Nucleus accumbens (tissue), 56 donors: ENCODE data around the gene SLC6A7.
A peak's percentile ranks its signal among the peaks of the same experiment; 100 is the strongest.

ENCODE experiments used
- DNase-seq, 56 donors: peaks; one replicate each; lab custom pipeline; 2025; lab: John Stamatoyannopoulos, UW

The SLC6A7 gene

DNA sequence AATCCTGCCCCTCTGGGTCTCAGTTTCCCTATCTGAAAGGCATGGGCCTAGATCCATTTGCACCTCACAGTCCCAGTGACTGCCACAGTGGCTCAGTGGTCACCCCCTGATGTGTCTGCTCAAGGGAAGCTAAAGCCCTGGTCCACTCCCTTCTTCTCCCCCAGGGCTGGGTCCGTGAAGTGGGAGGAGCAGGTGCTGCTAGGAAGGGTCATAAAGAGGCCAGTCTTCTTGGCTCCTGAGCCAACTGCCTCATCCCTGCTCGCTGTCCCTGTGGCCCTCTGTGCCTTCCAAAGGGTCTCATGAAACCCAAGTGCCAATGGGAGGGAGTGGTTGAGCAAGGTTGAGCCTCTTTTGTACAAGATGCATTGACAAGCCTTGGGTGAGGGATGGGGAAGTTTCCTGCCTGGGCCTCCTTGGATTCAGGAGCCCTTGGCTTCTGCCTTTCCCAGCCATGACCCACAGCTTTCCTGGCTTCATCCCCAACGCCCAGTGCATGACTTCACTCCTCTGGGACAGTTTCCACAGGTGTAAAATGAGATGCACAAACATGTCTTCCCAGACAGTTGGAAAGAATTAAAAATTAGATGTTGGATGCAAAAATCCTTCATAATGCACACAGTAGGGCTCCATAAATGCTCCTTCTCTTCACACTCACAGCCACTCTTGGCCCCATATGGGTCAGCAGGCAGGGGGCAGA is 1.6 kb upstream of the SLC6A7 start:
- no peak for DNase-seq

DNA sequence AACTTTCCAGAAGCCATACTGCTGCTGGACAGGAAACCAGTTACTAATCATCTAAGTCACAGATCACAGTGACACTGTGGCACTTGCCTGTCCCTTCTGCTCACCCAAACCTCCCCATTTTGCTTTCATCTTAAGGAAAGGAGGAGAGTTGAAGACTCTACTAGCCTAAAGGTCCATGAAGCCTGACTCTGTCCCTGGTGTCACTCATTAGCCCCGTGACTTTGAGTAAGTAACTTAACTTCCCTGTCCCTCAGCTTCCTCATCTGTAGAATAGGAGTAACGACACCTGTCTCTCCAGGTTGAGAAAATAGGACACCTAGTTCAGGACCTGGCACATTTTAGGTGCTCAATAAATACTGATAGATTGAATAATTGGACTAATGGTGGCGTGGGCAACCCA is 536 bp upstream of the SLC6A7 start:
- DNase-seq: no peak

DNA sequence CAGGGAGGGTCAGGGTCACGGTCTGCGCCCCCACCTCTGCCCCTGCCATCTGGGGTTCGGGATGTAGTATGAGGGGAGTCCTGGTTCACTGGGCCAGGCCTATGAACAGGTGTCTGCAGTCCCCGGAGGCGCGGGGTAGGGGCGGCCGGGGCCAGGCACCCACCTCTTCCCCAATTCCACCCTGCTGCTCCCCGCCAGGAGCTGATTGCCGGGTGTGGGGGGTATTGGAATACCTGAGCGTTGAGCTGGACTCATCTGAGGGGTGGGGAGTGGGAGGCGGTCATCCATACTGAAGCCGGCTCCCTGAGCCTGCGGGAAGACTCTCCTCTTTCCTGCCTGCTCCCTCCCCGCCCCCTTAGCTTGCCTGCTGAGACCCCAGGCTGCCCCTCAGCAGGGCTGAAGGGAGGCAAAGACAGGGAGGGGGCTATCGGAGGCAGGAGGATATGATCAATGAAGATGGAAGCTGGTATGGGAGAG is 679 bp downstream of the SLC6A7 start:
- DNase-seq: no peak

DNA sequence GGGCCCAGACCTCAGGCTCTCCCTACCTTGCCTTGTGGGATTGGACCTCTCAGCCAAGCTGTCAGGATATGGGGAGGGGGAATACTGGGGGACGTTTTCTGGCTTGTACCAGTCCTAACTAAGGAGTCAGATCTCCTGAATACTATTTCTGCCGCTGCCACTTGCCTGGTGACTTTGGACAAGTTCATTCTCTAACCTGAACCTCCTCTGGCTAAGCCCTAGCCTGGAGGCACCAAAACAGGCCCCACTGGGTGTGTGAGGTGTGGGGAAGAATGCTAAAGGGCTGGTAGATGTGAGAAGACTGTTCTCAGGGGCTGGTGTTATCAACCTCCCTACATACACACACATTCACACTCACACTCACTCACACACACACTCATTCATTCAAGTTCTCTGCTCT is 1.1 kb downstream of the SLC6A7 start:
- DNase-seq: no peak

DNA sequence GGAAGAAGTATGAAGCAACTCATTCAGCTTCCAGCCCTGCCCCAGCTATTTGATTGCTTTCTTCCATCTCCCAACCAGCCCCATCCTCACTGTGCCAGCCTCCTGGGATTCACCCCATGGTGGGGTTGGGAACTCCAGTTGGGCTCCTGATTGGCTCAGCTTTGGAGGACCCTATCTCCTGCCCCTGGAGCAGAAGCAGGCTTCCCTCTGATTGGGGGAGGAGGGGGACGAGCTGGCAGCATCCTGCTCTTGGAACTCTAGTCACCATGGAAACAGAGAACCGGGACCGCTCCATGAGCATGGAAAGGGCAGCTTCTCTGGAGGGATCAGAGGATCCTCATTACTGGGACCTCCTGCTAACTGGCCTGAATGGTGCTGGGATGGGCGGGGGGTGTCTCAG is 2.6 kb downstream of the SLC6A7 start:
- DNase-seq: peak in 17 of 56 donors; percentile 4 to 53 (median 21)

DNA sequence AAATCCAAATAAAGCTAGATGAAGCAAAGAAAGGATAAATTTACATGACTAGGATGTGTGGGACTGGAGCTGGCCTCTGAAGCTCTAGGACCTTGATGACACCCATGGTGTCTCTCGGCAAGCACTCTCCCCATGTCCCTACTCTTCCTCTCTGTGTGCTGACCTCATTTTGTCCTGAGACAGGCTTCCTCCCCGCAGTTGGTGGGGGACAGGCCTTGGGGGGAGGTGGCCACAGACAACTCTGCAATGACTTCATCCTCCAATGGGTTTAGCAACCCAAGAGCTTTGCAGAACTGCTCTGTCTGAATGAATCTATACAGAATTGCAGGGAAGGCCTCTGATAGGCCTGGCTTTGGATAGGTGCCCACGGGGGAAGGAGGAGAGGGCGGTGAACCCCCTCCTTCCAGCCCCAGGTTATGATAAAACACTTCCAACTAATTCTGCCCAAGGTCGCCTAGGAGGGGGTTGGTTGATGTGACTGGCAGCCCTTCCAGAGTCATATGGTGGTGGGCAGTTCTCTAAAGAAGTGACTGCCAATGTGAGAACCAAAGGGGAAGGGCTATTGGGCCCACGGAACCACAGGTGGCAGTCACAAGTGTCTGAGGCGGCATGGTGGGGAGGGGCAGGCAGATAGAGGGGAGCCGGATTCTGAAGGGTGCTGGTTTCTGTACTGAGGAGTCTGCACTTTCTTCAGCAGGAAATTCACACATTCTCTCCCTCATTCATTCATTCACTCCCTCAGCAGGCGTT is 6.0 kb downstream of the SLC6A7 start:
- DNase-seq: no peak

DNA sequence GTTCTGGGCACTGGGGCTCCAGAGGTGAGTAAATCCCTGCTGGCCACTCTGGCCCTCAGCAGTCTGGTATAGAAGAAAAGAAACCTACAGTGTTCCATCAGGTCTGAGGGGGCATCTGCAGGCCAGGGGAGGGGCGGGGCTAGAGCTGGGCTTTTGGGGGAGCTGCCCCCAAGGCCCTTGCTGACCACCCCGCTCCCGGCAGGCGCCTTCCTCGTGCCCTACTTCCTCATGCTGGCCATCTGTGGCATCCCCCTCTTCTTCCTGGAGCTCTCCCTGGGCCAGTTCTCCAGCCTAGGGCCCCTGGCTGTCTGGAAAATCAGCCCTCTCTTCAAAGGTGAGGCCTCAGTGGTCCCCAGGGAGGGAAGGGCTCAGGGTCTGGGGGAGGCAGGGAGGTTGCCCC is 6.7 kb downstream of the SLC6A7 start:
- DNase-seq: peak in 2 of 56 donors; percentile 31 to 32

DNA sequence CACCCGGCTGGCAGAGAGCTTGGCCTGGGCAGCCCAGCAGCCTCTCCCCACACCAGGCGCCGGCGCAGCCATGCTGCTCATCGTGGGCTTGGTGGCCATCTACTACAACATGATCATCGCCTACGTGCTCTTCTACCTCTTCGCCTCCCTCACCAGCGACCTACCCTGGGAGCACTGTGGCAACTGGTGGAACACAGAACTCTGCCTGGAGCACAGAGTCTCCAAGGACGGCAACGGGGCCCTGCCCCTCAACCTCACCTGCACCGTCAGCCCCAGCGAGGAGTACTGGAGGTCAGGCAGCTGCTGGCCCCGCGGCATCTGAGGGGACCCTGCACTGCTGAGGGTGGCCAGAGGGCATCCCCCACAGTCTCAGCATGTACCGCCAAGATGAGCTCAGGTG is 7.1 kb downstream of the SLC6A7 start:
- DNase-seq: no peak

DNA sequence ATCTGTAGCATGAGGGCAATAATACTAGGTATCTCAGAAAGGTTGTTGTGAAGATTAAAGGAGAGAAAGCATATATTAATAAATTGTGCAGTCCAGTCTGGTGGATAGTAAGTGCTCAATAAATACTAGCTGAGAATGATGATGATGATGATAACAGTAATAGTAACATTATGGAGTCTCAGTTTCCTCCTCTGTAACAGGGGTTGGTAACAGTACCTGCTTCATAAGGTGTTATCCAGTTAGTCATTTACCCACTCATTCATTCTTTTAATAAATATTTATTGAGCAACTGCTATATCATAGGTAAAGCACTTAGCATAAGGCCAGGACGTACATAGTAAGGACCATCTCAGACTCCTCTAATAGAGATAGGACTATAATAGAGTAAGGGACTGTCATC is 7.6 kb downstream of the SLC6A7 start:
- DNase-seq: no peak

DNA sequence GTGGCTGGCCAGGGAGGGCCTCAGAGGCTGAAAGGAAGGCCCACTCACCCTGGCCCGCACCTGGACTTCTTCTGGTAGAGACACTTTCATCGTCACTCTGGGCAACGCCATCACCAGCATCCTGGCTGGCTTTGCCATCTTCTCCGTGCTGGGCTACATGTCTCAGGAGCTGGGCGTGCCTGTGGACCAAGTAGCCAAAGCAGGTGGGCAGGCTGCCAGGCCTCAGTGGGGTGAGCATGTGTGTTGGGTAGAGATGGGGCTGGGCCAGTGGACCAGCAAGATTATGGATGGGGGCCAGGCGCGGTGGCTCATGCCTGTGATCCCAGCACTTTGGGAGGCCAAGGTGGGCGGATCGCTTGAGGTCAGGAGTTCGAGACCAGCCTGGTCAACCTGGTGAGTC is 12.6 kb downstream of the SLC6A7 start:
- no peak for DNase-seq

DNA sequence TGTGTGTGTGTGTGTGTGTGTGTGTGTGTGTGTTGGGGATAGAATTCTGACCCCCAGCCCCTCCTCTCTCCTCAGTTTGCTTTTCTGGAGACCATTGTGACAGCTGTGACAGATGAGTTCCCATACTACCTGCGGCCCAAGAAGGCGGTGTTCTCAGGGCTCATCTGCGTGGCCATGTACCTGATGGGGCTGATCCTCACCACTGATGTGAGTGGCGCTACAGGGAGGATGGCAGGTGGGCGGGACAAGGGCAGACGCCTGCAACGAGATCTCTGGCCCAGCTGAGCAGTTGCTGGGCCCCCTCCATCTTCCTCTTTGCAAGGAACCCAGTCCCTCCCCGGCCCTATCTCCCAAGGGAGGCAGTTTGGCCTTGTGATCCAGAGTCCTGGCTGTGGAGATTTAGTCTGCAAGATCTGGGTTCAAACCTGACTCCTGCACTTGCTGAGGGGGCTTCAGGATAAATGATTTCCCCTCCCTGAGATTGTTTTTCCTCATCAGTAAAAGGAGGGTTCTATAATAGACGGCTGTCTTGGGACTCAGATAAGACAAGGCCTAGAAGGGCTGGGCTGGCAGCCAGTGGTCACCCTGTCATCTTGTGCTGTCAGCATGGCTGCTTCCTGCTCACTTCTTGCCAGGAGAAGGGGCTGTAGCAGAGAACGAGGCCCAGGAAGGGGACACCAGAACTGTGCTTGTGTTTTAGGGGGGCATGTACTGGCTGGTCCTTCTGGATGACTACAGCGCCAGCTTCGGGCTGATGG is 14.1 kb downstream of the SLC6A7 start:
- DNase-seq: no peak

DNA sequence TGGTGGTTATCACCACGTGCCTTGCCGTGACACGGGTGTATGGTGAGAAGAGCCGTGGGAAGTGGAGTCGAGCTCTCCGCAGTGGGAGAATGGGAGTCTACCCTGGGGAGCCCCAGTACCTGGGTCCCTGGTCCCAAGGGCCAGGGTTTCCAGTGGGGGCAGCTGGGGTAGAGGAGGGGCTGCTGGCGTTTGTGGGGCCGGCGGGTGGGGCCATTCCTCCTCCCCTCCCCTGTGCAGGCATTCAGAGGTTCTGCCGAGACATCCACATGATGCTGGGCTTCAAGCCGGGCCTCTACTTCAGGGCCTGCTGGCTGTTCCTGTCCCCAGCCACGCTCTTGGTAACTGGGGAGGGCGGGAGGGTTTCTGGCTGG is 14.7 kb downstream of the SLC6A7 start:
- DNase-seq: no peak

DNA sequence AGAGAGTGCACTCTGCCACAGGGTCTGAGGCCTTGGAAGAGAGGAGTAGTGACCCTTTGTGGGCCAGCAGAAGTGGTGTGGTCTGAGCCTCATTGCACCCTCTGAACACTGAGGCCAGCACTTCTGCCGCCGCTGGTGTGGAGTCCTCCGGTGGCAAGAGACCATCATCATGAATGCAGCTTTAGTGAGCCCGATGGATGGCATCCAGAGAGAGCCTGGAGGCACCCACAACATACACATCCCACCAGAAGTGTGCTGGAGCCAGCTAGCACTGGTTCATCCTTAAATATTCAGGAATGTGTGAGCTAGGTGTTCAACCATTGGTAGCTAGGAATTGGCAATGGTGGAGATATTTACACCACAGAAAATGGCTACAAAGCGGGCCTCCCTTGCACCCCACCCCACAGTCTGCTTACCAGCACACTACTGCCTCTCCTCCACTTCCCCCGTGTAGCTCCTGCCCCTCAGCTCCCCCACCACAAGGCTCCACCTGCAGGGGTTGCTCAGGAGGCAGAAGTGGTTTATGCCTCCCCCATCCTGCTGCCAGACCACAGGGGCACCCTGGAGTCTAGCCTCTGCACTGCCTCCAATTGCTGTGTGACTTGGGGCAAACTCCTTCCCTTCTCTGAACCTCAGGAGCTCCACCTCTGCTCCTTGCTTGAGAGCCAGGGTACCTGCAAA is 16.4 kb downstream of the SLC6A7 start:
- DNase-seq: no peak

DNA sequence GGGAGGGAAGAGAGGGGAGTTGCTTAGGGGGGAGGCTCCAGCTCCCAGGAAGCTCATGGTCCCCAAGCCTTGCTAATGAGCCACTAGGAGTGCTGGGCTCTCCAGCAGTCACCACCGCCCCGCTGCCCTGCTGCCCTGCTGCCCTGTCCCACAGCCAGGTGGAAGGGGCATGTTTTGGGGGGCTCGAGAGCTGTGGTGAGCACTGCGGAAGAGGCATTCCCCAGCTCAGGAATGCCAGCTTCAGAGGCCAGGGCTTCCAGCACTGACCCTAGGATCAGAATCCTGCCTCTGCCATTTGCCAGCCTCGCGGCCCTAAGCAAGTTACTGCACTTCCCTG is 16.9 kb downstream of the SLC6A7 start:
- DNase-seq: no peak

DNA sequence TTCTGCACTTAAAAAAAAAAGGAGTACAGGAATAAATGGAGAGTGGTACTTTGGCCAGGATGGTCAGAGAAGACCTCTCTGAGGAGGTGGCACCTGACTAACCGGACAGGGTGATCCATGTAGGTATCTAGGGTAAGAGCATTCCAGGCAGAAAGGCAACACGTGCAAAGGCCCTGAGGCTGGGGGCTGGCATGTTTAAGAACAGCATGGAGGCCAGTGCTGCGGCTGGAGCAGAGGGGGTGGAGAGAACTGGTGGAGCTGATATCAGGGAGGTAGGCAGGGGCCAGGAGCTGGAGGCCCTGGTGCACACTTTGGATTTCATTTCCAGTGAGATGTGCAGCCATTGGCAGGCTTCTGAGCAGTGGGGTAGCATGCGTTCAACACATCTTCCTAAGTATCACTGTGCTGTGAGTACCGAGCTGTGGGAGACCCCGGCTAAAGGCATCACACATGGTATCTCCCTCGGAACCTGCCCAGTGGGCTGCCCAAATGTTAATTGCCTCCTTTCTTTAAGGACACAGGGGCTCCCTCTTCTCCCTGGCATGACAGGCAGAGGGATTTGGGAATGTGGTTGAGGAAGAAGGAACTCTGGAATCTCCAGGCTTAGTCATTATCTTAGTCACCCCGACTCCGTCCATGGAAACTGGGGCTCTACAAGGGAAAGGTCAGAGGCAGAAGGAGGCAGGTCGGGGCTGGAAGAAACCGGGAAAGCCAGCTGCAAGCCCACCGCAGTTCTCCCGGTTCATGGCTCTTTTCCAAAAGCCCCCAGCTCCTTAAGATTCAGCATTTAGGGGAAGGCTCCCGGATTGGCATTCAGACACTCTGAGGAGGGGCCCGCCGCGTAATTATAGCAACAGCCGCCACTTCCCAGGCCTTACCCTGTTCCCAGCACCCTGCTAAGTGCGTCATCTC is 18.6 kb downstream of the SLC6A7 start:
- no peak for DNase-seq

DNA sequence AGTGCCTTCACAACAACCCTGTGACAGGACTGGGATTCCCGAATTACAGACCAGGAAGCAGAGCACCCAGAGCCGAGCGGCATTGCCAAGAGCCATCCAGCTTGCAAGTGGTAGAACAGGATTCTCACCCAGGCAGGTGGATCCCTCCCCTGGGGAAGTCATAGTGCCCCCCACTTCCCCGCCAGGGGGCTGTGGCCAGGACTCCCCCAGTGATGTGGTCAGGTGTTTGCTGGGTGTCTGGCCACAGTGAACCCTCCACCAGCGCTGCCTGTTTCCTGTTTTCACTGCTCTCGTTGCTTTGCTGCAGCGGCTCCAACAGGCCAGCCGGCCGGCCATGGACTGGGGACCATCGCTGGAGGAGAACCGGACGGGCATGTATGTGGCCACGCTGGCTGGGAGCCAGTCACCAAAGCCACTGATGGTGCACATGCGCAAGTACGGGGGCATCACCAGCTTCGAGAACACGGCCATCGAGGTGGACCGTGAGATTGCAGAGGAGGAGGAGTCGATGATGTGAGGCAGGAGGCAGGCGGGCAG is 19.3 kb downstream of the SLC6A7 start:
- peak in 3 of 56 donors; percentile 11 to 39 (median 20) for DNase-seq

DNA sequence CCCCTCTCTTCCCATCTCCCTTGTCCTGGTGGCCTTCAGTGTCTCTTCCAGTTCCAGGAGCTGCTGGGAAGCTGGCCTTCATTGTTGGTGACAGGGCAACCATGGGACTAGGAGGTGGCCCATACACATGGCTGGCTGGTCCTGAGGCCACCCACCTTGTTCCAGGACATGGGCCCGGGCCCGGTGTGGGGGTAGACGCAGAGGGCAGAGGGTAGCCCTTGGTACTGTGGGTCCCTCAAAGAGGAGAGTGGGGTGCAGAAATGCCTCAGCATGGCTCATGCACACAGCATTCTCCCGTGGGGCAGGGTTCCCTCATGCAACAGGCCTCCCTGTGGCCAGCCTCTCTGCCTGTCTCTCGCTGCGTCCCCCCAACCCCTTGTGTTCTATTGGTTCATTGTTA is 20.8 kb downstream of the SLC6A7 start:
- DNase-seq: no peak

DNA sequence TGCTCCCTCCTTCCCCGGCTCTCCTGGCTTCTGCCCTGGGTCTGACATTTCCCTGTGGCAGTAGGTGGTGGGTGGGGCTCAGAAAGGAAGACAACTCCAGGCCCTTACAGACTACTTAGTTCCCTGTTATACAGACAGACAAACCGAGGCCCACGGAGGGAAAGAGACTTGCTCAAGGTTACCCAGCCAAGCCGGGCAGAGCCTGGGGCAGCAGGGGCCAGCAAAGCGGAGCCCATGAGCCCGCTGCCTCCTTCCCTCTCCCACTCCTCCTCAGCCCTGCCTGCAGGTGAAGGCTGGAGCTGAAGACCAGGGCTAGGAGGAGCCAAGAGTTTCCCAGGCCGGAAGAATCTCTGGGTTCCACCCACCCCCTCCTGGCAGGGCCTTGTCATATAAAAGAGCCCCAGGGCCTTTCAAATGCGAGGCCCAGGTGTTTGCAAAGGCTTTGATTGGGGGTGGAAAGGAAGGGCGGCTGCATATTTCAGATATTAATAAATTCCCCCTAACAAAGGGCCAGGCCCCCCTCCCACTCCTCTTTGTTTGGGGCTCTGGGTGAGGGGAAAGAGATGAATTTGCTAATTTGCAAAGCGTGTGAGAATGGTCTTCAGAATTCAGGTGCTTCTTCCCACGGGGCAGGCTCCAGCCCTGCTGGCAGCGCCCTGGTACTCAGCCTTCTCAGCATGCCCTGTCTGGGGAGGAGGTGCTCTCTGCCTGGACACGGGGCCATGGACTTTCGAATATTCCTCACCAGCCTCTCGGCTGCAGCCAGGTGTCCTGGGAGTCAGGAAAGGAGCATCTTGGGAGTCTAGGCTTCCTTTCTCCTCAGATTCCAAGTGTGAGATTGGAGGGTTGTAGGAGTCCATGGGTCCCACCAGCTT is 21.5 kb downstream of the SLC6A7 start:
- DNase-seq: no peak

DNA sequence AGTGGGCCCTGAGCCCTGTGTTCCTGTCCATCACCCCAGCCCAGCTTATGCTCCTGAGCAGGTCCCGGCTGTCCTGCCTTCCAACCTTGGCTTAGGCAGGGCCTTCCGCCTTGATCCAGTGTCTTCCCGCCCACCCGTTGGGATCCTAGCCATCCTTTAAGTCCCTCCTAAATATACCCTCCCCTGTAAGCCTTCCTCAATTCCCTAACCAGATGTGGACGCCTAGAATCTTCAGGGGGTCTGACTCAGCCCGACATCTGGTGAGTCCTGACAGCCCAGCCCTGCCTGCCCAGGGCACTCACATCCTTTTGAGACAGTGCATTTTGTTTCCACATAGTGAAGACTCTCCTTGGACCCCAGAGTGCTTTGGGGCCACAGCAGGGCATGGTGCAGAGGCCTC is 23.7 kb downstream of the SLC6A7 start:
- no peak for DNase-seq
